GM19328 (cell line): ENCODE measurements around the gene RETN.

Experiments used
- ATAC-seq: cut with Tn5 transposase; IDR thresholded peaks from one replicate; pipeline ENCODE4 v1.9.1; 2021; ENCODE audit warnings: mild to moderate bottlenecking, moderate library complexity; ENCODE audit not compliant: unreplicated experiment

The RETN gene, protein sequence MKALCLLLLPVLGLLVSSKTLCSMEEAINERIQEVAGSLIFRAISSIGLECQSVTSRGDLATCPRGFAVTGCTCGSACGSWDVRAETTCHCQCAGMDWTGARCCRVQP

GRCh38 chr19:7668842-7669241 lies at the start of gene RETN:
RETN (plus strand) TSS chr19:7669049; CDS start chr19:7669327, 278 bp downstream.
- no peak for ATAC-seq

DNA sequence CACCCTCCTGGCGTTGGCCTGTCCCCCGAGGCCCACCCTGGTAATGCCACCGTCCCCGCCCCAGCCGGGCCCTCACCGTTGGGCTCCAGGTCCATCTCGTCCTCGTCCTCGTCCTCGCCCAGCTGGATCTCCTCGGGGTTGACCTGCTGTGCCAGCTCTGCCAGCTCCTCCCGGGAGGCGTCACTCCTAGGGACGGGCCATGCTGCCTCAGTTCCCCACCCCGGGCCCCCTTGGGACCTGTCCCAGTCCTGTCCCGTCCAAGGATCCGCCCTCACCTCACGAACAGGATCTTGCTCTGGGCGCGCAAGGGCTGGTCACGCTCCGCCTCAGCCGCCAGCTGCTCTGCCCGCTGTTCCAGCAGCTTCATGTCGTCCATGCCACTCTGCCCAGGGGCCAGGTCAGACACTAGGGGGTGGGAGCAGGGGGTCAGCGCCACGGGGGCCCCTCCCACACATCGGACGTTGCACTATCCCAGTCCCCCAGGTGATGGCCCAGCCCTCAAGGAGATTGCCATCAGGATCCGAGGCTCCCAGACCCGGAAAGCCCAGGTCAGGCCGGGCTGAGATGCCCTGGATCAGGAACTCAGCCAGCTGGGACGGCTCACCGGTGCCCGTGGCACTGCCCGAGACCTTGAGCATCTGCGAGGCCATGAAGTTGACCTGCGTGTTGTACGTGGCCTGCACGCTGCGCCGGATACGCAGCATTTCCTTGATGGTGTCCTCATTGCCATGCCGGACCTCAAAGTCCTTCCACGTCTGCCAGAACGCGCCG lies 49.0 kb upstream of the RETN start:
- no peak for ATAC-seq

DNA sequence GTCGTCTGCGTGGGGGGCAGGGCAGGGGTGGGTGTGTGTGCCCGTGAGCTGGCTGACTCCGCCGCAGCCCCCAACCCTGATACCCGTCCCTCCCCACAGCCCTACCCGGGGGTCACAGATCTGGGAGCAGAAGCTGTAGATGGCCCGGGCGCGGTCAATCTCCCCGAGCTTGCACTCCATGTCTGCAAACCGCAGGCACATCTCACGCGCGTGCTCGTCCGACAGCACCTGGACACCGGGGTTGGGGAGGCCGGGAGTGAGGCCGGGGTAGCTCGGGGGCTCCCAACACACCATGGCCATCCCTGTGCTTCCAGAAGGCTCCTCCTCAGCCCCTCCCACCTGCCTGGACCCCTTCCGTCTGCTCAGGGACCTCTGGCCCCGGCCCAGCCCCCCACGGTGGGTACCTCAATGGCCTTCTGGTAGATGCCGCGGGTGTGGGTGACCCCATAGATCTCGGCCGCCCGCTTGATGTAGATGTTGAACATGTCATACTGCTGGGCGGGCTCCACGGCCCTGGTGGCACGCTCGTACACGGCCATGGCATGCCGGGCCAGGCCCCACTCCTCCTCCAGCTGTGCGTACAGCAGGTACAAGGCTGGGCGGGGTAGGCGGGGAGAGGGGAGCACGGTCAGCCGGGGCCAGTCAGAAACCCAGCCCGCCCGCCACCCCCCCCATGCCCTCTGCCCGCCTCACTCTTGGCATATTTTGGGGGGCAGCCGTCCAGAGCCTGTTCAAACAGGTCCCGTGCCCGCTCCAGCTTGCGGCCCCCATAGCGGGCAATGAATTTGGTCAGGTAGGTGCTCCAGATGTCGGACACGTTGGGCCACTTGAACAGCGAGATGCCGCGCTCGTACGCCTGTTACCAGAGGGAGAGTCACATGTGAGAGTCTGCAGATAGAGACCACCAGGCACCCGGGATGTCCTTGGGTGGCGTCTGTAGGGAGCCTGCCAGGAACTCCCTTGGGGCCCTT lies 48.1 kb upstream of the RETN start:
- ATAC-seq: no peak

DNA sequence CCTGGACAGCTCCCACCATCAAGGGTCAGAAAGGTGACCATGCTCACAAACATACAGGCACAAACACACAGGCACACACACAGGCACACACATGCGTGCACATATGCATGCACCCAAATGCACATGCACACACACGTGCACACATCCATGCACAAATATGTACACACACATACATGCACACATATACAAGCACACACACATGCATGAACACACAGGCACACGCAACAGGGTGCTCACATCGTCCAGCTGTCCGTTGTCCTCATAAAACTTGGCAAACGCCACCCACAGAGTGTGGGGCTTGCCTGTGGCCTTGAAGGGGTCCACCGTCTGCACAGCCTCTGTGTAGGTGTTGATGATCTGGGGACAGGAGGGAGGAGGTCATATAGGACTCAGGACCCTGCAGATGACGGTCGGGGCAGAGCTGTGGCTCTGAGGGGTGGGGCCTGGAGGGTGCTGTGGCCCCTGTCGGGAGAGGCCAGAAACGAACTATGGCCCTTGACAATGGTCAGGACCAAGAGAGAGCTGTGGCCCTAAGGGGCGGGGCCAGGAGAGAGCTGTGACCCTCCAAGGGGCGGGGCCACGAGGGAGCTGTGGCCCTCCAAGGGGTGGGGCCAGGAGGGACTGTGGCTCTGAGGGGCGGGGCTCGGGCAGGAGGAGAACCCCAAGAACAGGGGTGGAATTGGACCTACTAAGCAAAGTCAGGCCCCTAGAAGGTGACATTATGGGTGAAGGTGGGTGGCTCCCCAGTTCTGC lies 45.7 kb upstream of the RETN start:
- ATAC-seq: no peak

DNA sequence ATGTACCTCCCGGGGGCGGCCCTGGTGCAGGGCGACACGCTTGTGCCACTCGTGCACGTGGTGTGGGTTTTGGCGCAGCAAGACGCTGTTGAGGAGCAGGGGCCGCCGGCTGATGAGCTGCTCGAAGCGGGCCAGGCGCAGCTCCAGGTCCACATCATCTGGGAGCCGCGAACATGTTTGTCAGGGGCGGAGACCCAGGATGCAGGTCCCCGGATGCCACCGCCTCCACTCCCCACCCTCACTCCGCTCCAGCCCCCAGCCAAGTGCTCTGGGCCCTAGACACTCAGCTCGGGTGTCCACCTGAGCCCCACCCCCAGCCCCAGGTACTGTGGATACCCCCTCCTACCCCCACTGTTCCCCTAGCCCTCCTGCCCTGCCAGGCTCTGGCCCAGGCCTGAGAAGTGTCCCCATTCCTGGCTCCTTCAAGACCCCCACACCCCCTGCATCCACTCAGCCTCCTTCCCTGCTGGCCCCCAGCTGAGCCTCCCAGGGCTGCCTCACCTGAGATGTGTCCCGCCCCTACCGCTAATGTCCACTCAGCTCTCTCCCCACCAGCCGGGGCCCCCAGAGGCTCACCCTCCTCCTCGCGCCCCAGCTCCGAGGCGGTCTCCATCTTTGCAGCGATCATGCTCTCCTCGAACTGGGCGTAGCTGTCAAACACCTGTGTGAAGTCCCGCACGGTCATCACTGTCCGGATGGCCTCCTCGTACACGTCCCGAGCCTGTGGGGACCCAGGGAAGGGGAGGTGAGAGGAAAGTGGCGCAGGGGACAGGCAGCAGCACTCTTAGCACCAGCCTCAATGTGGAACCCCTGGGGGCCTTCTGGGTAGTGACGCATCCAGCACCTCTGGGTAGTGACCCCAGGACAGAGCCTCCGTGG lies 44.9 kb upstream of the RETN start:
- ATAC-seq: no peak

- ATAC-seq: no peak
Observed at GRCh38 chr19:7624810-7625209, 44.0 kb upstream of the RETN start.

DNA sequence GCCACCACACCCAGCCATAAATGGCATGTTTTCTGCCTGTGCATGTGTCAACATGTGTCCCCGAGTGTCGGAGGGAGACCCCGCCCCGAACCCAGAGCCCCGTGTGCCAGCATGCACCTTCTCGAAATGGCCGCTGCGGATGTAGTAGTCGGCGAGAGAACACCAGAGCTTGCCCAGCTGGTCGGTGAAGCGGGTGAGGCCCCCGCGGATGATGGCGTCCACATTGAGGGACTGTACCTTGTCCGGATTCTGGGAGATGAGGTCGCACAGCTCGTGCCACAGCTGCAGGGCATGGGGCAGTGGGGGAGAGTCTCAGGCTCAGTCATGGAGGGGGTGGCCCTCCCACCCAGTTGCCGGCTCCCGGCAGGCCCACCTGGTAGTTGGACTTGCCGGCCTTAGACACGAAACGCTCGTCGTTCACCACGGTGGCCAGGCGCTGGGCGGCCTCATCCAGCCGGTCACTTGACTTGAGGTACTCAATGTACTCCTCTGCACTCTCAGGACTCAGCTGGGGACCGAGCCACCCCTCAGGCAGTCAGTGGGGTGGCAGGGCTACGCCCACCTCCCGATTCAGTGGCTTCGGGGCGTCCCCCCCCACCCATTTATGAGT lies 43.0 kb upstream of the RETN start:
- ATAC-seq: no peak

GRCh38 chr19:7627166-7627565 lies 41.7 kb upstream of the RETN start:
- no peak for ATAC-seq

GRCh38 chr19:7628589-7629311 lies 40.1 kb upstream of the RETN start:
- ATAC-seq: no peak

- peak; percentile 92 for ATAC-seq
Observed at GRCh38 chr19:7629347-7630054, 39.3 kb upstream of the RETN start, which contains the start of the genes PET100 and XAB2. PET100 (plus strand) TSS chr19:7629793; CDS start chr19:7629834, 41 bp downstream. XAB2 (minus strand) TSS chr19:7629545; CDS start chr19:7629527, 18 bp downstream.

DNA sequence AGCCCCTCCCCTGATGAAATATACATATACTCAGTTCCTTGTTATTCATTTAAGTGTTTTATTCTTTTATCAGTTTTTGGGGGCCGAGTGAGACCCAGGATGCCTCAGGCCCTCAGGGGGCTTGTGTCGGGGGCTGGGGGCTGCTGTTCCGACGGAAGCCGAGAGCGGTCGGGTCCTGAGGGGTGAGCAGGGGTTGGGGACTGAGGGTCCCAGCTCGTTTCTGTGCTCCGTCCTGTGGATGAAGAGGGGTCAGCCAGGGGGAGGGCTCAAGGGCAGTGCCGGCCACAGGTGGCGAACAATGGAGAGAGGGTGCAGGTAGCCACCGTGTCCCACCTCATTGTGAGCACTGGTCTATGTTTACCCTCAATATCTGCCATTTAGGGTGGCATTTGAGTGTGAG lies 37.3 kb upstream of the RETN start:
- ATAC-seq: no peak

- no peak for ATAC-seq
Observed at GRCh38 chr19:7632340-7633203, 36.3 kb upstream of the RETN start.

DNA sequence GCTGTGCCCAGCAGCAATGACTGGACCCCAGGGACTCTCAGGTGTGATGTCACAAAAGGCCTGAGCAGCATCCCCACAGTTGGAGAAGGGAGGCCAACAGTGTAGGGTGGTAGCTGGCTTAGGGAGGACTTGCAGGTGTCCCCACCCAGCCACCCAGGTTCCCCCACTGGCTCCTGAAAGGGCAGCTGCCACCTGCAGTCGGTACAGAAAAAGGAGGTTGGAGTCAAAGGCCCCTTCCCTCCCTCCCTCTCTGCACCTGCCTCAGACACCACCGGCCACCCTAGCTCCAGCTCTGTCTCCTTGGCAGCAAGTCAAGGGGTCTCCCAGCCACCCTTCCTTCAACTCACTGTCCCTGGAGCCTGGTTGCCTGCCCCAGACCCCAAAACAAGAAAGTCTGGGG lies 35.2 kb upstream of the RETN start, which contains the start of gene PCP2:
PCP2 (minus strand) TSS at position 22 of the 400 bp plus-strand sequence. CDS start 262 bp downstream, outside the sequence.
- ATAC-seq: no peak

GRCh38 chr19:7635670-7636069 lies 33.2 kb upstream of the RETN start:
- no peak for ATAC-seq

DNA sequence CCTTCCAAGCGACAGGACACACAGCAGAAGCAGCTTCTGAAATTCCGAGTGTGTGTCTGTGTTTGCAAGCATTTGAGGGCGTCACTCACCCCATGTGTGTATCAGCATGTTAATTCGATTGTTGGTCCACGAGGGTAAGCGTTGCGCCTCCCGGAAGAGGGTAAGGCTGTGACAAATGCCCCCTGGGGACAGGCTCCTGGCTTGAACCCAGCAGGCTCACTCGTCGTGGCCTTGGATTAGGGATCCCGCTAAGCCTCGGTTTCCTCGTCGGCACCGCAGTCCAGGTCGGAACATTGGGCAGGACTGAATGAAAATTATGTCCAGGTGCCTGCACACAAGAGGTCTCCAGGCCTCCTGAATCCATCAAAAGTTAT lies 32.5 kb upstream of the RETN start:
- ATAC-seq: no peak

DNA sequence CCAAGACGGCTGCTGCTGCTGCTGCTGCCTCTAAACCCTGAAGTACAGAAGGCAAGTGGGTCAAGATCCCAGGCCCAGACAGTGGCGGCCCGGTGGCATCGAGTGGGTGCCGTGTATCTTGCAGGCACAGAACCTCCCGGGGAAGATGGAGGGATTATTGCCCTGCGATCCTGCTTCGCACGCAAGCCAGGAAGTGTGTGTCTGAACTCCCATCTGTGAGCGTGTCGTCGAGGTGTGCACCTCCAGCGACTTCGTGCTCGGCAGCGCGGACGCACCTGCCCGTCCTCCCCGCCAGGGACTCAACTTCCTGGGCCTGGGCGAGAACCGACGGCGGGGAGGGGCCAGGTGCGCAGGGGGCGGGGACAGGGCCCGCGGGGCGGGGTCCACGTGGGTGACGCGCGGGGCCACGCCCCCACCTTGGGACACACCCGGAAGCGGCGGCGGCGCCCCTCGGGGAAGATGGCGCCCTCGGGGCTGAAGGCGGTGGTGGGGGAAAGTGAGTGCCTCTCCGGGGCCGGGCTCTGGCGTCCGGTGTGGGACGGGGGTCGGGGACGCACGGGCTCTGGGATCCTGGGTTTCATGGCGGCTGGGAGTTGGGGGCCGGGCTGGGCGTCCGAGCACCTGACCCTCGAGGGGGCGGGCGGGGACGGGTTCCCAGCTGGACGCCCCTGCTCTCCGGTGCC lies 32.0 kb upstream of the RETN start, which contains the start of gene STXBP2:
STXBP2 (plus strand) TSS at position 420 of the 683 bp plus-strand sequence; CDS start at position 460, 40 bp downstream.
- peak; percentile 61 for ATAC-seq
